GM23338 (cell line): ENCODE results near the gene PSMD14.
A peak's percentile ranks its signal among the peaks of the same experiment; 100 is the strongest.

Experiments used
- CREB1 ChIP-seq: fragments of 250-450 bp; sonication (Bioruptor Pico); IDR thresholded peaks from 2 replicates; pipeline ENCODE4 v1.5.0; 2020; ENCODE audit warnings: low read depth, mild to moderate bottlenecking, moderate library complexity
- CTCF ChIP-seq, 2 experiments: fragments of 200-600 bp in 1 of 2; sonication (generic) in 1 of 2; conservative IDR thresholded peaks; 2 replicates each; pipeline versions ENCODE4 v1.5.1 to v1.6.1; 2016 to 2017; ENCODE audit warnings: antibody characterized with exemption in 2 of 2, low read depth in 2 of 2, mild to moderate bottlenecking in 2 of 2, moderate library complexity in 1 of 2
- EZH2 ChIP-seq: fragments of 200-600 bp; sonication (generic); IDR thresholded peaks from one replicate; pipeline ENCODE4 v1.8.0; 2017; ENCODE audit warnings: antibody characterized with exemption, mild to moderate bottlenecking, low read depth; ENCODE audit not compliant: unreplicated experiment
- EZH2phosphoT487 ChIP-seq: fragments of 200-600 bp; sonication (generic); IDR thresholded peaks from one replicate; pipeline ENCODE4 v1.8.1; 2018; ENCODE audit warnings: antibody characterized with exemption; ENCODE audit not compliant: unreplicated experiment
- JUNB ChIP-seq: IDR thresholded peaks from one replicate; pipeline ENCODE4 v1.6.1; 2016; ENCODE audit warnings: antibody characterized with exemption; ENCODE audit not compliant: unreplicated experiment
- NANOG ChIP-seq: IDR thresholded peaks from 2 replicates; pipeline ENCODE4 v1.6.1; 2016; ENCODE audit warnings: antibody characterized with exemption, borderline replicate concordance
- POLR2AphosphoS5 ChIP-seq: IDR thresholded peaks from 2 replicates; pipeline ENCODE4 v1.6.1; 2016; ENCODE audit warnings: antibody characterized with exemption, low read depth
- REST ChIP-seq: IDR thresholded peaks from one replicate; pipeline ENCODE4 v1.6.1; 2018; ENCODE audit warnings: antibody characterized with exemption; ENCODE audit not compliant: unreplicated experiment
- ZNF331 ChIP-seq: fragments of 250-450 bp; sonication (Bioruptor Pico); IDR thresholded peaks from 2 replicates; pipeline ENCODE4 v1.5.0; 2020; ENCODE audit warnings: low read depth, mild to moderate bottlenecking, moderate library complexity

GRCh38 chr2:161427664-161428587 lies 119.7 kb downstream of the PSMD14 start:
- peak; percentile 83 for TF ChIP-seq EZH2
- no peak for TF ChIP-seq CTCF (conservative IDR thresholded peaks at IDR 0.05; ENCODE audit: low read depth in 2 of 2)
- TF ChIP-seq POLR2AphosphoS5, result no peak
- TF ChIP-seq EZH2phosphoT487, result peak; percentile 94
- TF ChIP-seq CREB1 (CRISPR knock-in tag), result no peak
- TF ChIP-seq REST, result no peak
- TF ChIP-seq NANOG, result no peak
- no peak for TF ChIP-seq JUNB
- TF ChIP-seq ZNF331 (CRISPR knock-in tag), result no peak
